ENCODE data around the gene GREB1.

DNA sequence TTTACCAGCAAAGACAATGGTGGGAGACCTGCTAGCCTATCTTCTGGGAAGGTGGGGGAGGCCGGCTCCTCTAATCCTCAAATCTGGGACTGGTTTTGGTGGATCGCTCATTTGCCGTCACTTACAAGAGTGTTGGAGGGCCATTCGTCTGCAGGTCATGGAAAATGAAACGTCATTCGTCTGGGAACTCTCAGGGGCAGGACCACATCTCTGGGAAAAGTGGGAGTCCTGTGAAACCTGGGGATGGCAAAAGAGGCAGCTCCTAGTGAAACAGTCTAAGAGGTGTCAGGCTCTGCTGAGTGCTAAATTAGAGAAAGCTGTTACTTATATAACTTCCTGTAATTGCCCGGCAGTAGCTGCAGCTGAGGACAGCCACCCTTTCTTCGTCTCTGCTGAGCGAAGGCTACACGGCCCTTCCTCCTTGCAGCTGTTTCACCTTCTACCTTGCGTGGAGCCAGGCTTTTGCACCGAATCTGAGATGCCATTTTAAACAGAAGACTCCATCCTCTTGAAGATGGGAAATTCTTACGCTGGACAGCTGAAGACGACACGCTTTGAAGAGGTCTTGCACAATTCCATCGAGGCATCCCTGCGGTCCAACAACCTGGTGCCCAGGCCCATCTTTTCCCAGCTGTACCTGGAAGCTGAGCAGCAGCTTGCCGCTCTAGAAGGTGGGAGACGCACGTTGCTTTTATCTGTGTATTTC, 22.4 kb downstream of the GREB1 start:
- TF ChIP-seq, protein P1, sequence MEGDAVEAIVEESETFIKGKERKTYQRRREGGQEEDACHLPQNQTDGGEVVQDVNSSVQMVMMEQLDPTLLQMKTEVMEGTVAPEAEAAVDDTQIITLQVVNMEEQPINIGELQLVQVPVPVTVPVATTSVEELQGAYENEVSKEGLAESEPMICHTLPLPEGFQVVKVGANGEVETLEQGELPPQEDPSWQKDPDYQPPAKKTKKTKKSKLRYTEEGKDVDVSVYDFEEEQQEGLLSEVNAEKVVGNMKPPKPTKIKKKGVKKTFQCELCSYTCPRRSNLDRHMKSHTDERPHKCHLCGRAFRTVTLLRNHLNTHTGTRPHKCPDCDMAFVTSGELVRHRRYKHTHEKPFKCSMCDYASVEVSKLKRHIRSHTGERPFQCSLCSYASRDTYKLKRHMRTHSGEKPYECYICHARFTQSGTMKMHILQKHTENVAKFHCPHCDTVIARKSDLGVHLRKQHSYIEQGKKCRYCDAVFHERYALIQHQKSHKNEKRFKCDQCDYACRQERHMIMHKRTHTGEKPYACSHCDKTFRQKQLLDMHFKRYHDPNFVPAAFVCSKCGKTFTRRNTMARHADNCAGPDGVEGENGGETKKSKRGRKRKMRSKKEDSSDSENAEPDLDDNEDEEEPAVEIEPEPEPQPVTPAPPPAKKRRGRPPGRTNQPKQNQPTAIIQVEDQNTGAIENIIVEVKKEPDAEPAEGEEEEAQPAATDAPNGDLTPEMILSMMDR (IDR thresholded peaks at IDR 0.05; ENCODE audit: poor library complexity) = no peak
- TF ChIP-seq EZH2phosphoT487 (IDR thresholded peaks at IDR 0.05; ENCODE audit: low read depth, severe bottlenecking, unreplicated experiment) = no peak
- no peak for TF ChIP-seq EZH2 (IDR thresholded peaks at IDR 0.05; ENCODE audit: borderline replicate concordance)

All from hepatocyte (in vitro differentiated cells).